HepG2 (cell line): ENCODE data around the gene TRIO. TPM values are rescaled to one million over a fixed set of nuclear protein-coding genes. Genes with fewer than 3 reads are reported as not detected.

ENCODE experiments used
- ATAC-seq: fragments of 200-7000 bp; cut with Tn5 transposase; 3 replicates; pipeline ENCODE4 v1.9.1; 2020; ENCODE audit warnings: mild to moderate bottlenecking, moderate library complexity
- BruUV-seq: library from RNA; stranded (reverse); fragments of 400-500 nt; replicated peaks from 2 replicates; lab custom pipeline; 2021; lab: Mats Ljungman, UMichigan
- CTCF ChIA-PET: fragments of 300-600 bp; formaldehyde crosslinking; extraction: SDS; loops from one replicate; lab custom pipeline; 2021; ENCODE audit warnings: low total read pairs, inconsistent platforms, low intra/inter-chr PET ratio; lab: Yijun Ruan, JAX
- POLR2A ChIA-PET: fragments of 350-600 bp; sonication (Branson Sonifier 250); formaldehyde crosslinking; loops from one replicate; lab custom pipeline; 2020; ENCODE audit warnings: antibody characterized with exemption, inconsistent platforms; lab: Yijun Ruan, JAX
- DNase-seq: peaks from one replicate; pipeline ENCODE4 v3.0.0-alpha.2; 2015; ENCODE audit warnings: low spot score
- FAIRE-seq: peaks from 3 replicates; lab custom pipeline; 2011; peaks lifted over from hg19 to GRCh38; lab: Jason Lieb, UNC
- H2AFZ ChIP-seq: one replicate; pipeline ENCODE4 v1.6.1; 2011; ENCODE audit warnings: low read length, inconsistent platforms
- H3K27ac ChIP-seq: fragments of 300-600 bp; 3 replicates; pipeline ENCODE4 v1.8.0; 2011; ENCODE audit warnings: mixed run types, mild to moderate bottlenecking, mixed read lengths, low read length, inconsistent platforms; ENCODE audit not compliant: insufficient read depth; ENCODE audit errors: extremely low read length
- H3K27me3 ChIP-seq, 2 experiments: fragments of 200-600 bp in 1 of 2; 2 replicates in 1 of 2; 3 replicates in 1 of 2; pipeline versions ENCODE4 v1.6.0 to v1.8.0; 2011; ENCODE audit warnings: low read length in 2 of 2, mild to moderate bottlenecking in 2 of 2, moderate library complexity in 2 of 2, inconsistent platforms in 1 of 2; ENCODE audit not compliant: insufficient read depth in 2 of 2, control insufficient read depth in 1 of 2
- H3K36me3 ChIP-seq, 2 experiments: fragments of 200-600 bp in 1 of 2; replicated peaks in 1 of 2; 2 replicates in 1 of 2; 3 replicates in 1 of 2; pipeline versions ENCODE4 v1.5.1 to v1.8.0; 2011; ENCODE audit warnings: low read length in 2 of 2, inconsistent platforms in 1 of 2; ENCODE audit not compliant: insufficient read depth in 2 of 2, control insufficient read depth in 1 of 2
- H3K4me1 ChIP-seq: 2 replicates; pipeline ENCODE4 v1.5.1; 2012; ENCODE audit warnings: low read length, inconsistent platforms; ENCODE audit not compliant: insufficient read depth
- H3K4me2 ChIP-seq: 2 replicates; pipeline ENCODE4 v1.6.0; 2011; ENCODE audit warnings: low read depth, low read length, inconsistent platforms
- H3K4me3 ChIP-seq, 3 experiments: fragments of 200-600 bp in 1 of 3; sonication (generic), shearing (Covaris generic) in 1 of 3; replicated peaks in 1 of 3; 2 replicates each; pipeline ENCODE4 v1.5.1; 2011 to 2016; ENCODE audit warnings: low read length in 3 of 3, inconsistent platforms in 2 of 3, low read depth in 2 of 3, mild to moderate bottlenecking in 2 of 3, control low read depth in 1 of 3, mixed read lengths in 1 of 3; ENCODE audit not compliant: insufficient read depth in 1 of 3
- H3K79me2 ChIP-seq: one replicate; pipeline ENCODE4 v1.6.1; 2011; ENCODE audit warnings: low read length, inconsistent platforms; ENCODE audit not compliant: insufficient read depth
- H3K9ac ChIP-seq: 2 replicates; pipeline ENCODE4 v1.6.0; 2011; ENCODE audit warnings: mild to moderate bottlenecking, low read depth, low read length, inconsistent platforms; ENCODE audit not compliant: insufficient read depth
- H3K9me3 ChIP-seq: 2 replicates; pipeline ENCODE4 v1.5.1; 2012; ENCODE audit warnings: mild to moderate bottlenecking, low read length
- H4K20me1 ChIP-seq: 2 replicates; pipeline ENCODE4 v1.6.0; 2011; ENCODE audit warnings: inconsistent platforms, mild to moderate bottlenecking, low read length, moderate library complexity; ENCODE audit not compliant: insufficient read depth
- CC2D1A ChIP-seq: sonication (generic); formaldehyde crosslinking; IDR thresholded peaks from 2 replicates; pipeline ENCODE4 v1.8.1; 2023; ENCODE audit warnings: mild to moderate bottlenecking, missing genetic modification reagents
- CENPBD1 ChIP-seq: sonication (generic); formaldehyde crosslinking; IDR thresholded peaks from 2 replicates; pipeline ENCODE4 v1.8.0; 2022; ENCODE audit warnings: missing genetic modification reagents, low read depth, mild to moderate bottlenecking, borderline replicate concordance
- GMEB2 ChIP-seq: IDR thresholded peaks from 2 replicates; pipeline ENCODE4 v1.6.1; 2016; ENCODE audit warnings: missing biosample characterization, missing genetic modification reagents, low read depth
- HOXA3 ChIP-seq: sonication (generic); formaldehyde crosslinking; IDR thresholded peaks from 2 replicates; pipeline ENCODE4 v1.5.0; 2020; ENCODE audit warnings: missing genetic modification reagents
- SALL2 ChIP-seq: sonication (generic); formaldehyde crosslinking; IDR thresholded peaks from 2 replicates; pipeline ENCODE4 v1.8.1; 2023; ENCODE audit warnings: mild to moderate bottlenecking, missing genetic modification reagents, inconsistent platforms
- ZFP90 ChIP-seq: sonication (generic); formaldehyde crosslinking; IDR thresholded peaks from 2 replicates; pipeline ENCODE4 v1.8.0; 2022; ENCODE audit warnings: missing genetic modification reagents, mild to moderate bottlenecking, inconsistent platforms, borderline replicate concordance
- ZNF136 ChIP-seq: sonication (generic); formaldehyde crosslinking; IDR thresholded peaks from 2 replicates; pipeline ENCODE4 v1.8.1; 2022; ENCODE audit warnings: low read depth, mild to moderate bottlenecking, moderate library complexity, missing genetic modification reagents
- ZNF256 ChIP-seq: sonication (generic); formaldehyde crosslinking; conservative IDR thresholded peaks from 2 replicates; pipeline ENCODE4 v1.4.0; 2020; ENCODE audit warnings: missing genetic modification reagents
- ZNF282 ChIP-seq: fragments of 450-650 bp; IDR thresholded peaks from 2 replicates; pipeline ENCODE4 v1.6.1; 2018; ENCODE audit not compliant: partially characterized antibody
- ZNF644 ChIP-seq: IDR thresholded peaks from 2 replicates; pipeline ENCODE4 v1.6.1; 2016; ENCODE audit warnings: low read depth
- ZNF850 ChIP-seq: sonication (generic); formaldehyde crosslinking; conservative IDR thresholded peaks from 2 replicates; pipeline ENCODE4 v1.9.0; 2021; ENCODE audit warnings: mild to moderate bottlenecking, missing genetic modification reagents
- WGBS: methylation state at CpG from one replicate; pipeline ENCODE4 v1.1.6; 2017; ENCODE audit warnings: low lambda C conversion rate; 5-methylcytosine and 5-hydroxymethylcytosine counted together
- in situ Hi-C: cut with HindIII; loops from 2 replicates; pipeline ENCODE4 v1.10.0; 2017; ENCODE audit warnings: low pct_unique_long_range_greater_than_20kb; ENCODE audit not compliant: extremely low pct_ligation_motif_present
- intact Hi-C: fragments of 100-400 bp; cut with micrococcal nuclease; formaldehyde crosslinking; loops from one replicate; pipeline ENCODE4 v1.10.0; 2022; ENCODE audit not compliant: unreplicated experiment
- polyA plus RNA-seq, 8 experiments: library from polyadenylated mRNA; depleted of rRNA in 3 of 8; stranded (reverse) in 7 of 8; unstranded in 1 of 8; fragments of >200 nt; fragmentation: Illumina TruSeq in 4 of 8; extraction: Trizol in 4 of 8; gene quantifications; 2 replicates each; pipeline versions ENCODE4 v1.2.1 to v1.2.3, GENCODE V29; 2011 to 2016; ENCODE audit warnings: low read depth in 4 of 8, missing spikeins in 1 of 8, mixed read lengths in 1 of 8; ENCODE audit not compliant: insufficient read depth in 1 of 8
- total RNA-seq, 5 experiments: library from RNA; depleted of rRNA; stranded (reverse); fragments of >200 nt; fragmentation: Illumina TruSeq; extraction: Trizol; gene quantifications; 2 replicates each; pipeline ENCODE4 v1.2.3, GENCODE V29; 2016; ENCODE audit warnings: low read depth in 1 of 5
- TF ChIP-seq, protein P1 (sequence below): sonication (generic); formaldehyde crosslinking; IDR thresholded peaks from 2 replicates; pipeline ENCODE4 v1.8.1; 2023; ENCODE audit warnings: mild to moderate bottlenecking, missing genetic modification reagents

The TRIO gene
- total and polyA plus RNA-seq, 2 of the 13 experiments (the other 11 are each of a cell fraction or from before 2014, with no cell fraction given): 45.2 to 45.9 TPM

GRCh38 chr5:14256026-14256690 lies 113.0 kb downstream of the TRIO start:
- H3K27ac ChIP-seq: no peak overlapping the region
- no TSS peak for BruUV-seq
- peaks cover 87% of the 10 kb centered on the region for H3K79me2 ChIP-seq
- ChIA-PET POLR2A (no interaction called here), CTCF (no interaction called here)
- H3K4me3 ChIP-seq: no peak overlapping the region
- ATAC-seq (no peak), FAIRE-seq (no peak), DNase-seq (no peak)
- H4K20me1 ChIP-seq: peaks cover 12% of the 10 kb centered on the region; the same call in 1 of the 2 replicates
- no peak overlapping the region for H2AFZ ChIP-seq
- in situ Hi-C loops: no loop called here
- 97% methylated on average over 5 of the region's 5 CpGs for WGBS
- no peaks in the 10 kb centered on the region for H3K9me3 ChIP-seq
- H3K4me1 ChIP-seq: peaks cover 28% of the 10 kb centered on the region
- intact Hi-C loops: no loop called here
- TF ChIP-seq ZFP90 (CRISPR knock-in tag): no peak
- no peak for TF ChIP-seq ZNF644
- no peak for TF ChIP-seq CENPBD1
- no peak for TF ChIP-seq ZNF282
- no peak for TF ChIP-seq CC2D1A
- no peak for TF ChIP-seq ZNF136 (CRISPR knock-in tag)
- no peak for TF ChIP-seq ZNF256
- no peak for TF ChIP-seq ZNF850 (CRISPR knock-in tag)
- TF ChIP-seq GMEB2 (CRISPR knock-in tag): no peak
- no peak for TF ChIP-seq HOXA3 (CRISPR knock-in tag)
- TF ChIP-seq, protein P1, sequence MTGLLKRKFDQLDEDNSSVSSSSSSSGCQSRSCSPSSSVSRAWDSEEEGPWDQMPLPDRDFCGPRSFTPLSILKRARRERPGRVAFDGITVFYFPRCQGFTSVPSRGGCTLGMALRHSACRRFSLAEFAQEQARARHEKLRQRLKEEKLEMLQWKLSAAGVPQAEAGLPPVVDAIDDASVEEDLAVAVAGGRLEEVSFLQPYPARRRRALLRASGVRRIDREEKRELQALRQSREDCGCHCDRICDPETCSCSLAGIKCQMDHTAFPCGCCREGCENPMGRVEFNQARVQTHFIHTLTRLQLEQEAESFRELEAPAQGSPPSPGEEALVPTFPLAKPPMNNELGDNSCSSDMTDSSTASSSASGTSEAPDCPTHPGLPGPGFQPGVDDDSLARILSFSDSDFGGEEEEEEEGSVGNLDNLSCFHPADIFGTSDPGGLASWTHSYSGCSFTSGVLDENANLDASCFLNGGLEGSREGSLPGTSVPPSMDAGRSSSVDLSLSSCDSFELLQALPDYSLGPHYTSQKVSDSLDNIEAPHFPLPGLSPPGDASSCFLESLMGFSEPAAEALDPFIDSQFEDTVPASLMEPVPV (CRISPR knock-in tag): no peak
- no peak for TF ChIP-seq SALL2 (CRISPR knock-in tag)
- H3K27me3 ChIP-seq: no peaks in the 10 kb centered on the region
- H3K9ac ChIP-seq: no peak overlapping the region
- no peak overlapping the region for H3K4me2 ChIP-seq
- H3K36me3 ChIP-seq: no peaks in the 10 kb centered on the region
